ENCODE measurements around the gene ATG14. TPM values are rescaled to one million over a fixed set of nuclear protein-coding genes. Genes with fewer than 3 reads are reported as not detected.

The ATG14 gene
- total RNA-seq, 2 experiments from 2014 or later = 4.1 to 4.7 TPM

DNA sequence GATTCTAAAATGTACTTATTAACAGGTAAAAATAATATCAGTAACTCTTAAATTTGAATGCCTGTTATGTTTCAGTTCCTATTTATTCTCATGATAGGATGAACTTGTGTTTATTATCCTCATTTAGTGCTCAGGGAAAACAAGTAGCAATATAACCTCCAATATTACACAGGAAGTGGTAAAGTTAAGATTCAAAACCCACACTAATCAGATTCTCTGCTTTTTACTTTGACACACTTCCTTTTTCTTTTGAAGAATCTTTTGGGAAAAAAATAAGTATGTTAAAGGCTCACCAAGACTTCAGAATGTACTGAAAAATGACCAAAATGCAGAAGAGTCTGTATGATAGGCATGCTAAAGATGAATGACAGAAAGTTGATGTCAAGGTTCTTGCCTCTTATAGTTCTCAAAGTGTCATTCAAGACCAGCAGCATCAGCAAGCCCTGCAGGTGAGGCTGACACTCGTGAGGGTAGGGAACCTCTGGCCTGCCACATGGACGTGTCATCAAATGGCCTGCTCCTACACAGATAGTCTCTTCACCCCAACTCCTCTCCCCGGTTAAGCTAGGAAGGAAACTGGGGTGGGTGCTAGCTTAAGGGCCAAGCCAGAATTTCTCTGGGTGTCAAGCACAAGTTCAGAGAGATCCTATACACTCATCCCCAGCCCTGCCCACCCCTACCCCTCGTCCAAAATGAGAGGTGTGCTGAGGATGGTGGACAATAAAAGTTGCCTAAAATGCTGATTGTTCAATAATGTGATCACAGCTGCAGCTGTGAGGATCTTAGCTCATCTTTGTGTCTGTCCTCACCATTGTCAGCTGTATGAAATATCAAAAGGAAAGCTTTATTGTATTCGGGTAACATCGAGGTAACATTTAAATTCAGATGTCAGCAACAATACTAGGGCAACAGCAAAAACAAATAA lies 22.5 kb upstream of the ATG14 start:
- TF ChIP-seq, protein P1, sequence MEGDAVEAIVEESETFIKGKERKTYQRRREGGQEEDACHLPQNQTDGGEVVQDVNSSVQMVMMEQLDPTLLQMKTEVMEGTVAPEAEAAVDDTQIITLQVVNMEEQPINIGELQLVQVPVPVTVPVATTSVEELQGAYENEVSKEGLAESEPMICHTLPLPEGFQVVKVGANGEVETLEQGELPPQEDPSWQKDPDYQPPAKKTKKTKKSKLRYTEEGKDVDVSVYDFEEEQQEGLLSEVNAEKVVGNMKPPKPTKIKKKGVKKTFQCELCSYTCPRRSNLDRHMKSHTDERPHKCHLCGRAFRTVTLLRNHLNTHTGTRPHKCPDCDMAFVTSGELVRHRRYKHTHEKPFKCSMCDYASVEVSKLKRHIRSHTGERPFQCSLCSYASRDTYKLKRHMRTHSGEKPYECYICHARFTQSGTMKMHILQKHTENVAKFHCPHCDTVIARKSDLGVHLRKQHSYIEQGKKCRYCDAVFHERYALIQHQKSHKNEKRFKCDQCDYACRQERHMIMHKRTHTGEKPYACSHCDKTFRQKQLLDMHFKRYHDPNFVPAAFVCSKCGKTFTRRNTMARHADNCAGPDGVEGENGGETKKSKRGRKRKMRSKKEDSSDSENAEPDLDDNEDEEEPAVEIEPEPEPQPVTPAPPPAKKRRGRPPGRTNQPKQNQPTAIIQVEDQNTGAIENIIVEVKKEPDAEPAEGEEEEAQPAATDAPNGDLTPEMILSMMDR (conservative IDR thresholded peaks at IDR 0.05; ENCODE audit: low read length) = no peak
- no peak for TF ChIP-seq EZH2phosphoT487 (IDR thresholded peaks at IDR 0.05; ENCODE audit: borderline replicate concordance, low read depth, low read length)
- BruUV-seq (replicated peaks) = no TSS peak
- no peaks in the 10 kb centered on the region for H3K36me3 ChIP-seq (ENCODE audit: insufficient read depth, low read length)
- no peak overlapping the region for H3K27ac ChIP-seq (ENCODE audit: low read depth, low read length, poor library complexity, severe bottlenecking)
- no peak overlapping the region for H2AFZ ChIP-seq (ENCODE audit: low read length)
- H3K9me3 ChIP-seq (ENCODE audit: low read length) = no peaks in the 10 kb centered on the region
- ChIA-PET CTCF (ENCODE audit: unreplicated experiment) (no interaction called here), POLR2A (interaction anchor here (0.5 to 1.2 kb wide), 3 partner anchors 10 to 1731 kb away, joined by 3 to 4 read pairs (median 3); no protein-coding TSS in a partner anchor)
- no peak for DNase-seq (ENCODE audit: low spot score)
- no peak overlapping the region for H3K4me3 ChIP-seq (ENCODE audit: low read depth, low read length, poor library complexity, severe bottlenecking)
- no peaks in the 10 kb centered on the region for H3K79me2 ChIP-seq (ENCODE audit: insufficient read depth, low read depth, low read length)
- no peaks in the 10 kb centered on the region for H4K20me1 ChIP-seq (ENCODE audit: insufficient read depth, low read length)
- intact Hi-C loops (cut with micrococcal nuclease; ENCODE audit: unreplicated experiment) = no loop called here
- no peaks in the 10 kb centered on the region for H3K9me2 ChIP-seq (ENCODE audit: insufficient read depth, low read length)
- peaks cover 7% of the 10 kb centered on the region for H3K4me1 ChIP-seq (ENCODE audit: insufficient read depth, low read length, poor library complexity, severe bottlenecking)
- H3K4me2 ChIP-seq (ENCODE audit: low read length) = no peak overlapping the region

DNA sequence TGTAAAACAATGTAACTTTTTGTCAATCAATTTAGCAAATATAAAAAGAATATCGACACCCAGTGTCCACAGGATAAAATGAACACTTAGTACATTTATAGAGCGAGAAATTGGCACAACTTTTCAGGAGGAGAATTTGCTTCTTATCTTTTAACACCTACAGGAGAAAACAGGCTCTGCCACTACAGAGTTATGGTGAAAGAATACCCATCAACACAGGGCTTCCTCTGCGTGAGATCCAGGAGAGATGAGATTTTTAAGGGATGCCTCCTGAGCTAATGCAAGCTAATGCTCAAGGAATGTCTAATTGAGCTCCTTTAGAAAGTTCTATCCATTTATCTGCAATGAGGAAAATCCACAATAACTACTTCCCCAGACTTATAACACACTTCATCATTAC lies 21.0 kb upstream of the ATG14 start:
- BruUV-seq (replicated peaks) = no TSS peak
- Histone ChIP-seq H3K4me2 (ENCODE audit: low read length) (no peak overlapping the region), H3K79me2 (ENCODE audit: insufficient read depth, low read depth, low read length) (no peaks in the 10 kb centered on the region), H3K36me3 (ENCODE audit: insufficient read depth, low read length) (no peaks in the 10 kb centered on the region), H3K27ac (ENCODE audit: low read depth, low read length, poor library complexity, severe bottlenecking) (no peak overlapping the region), H3K9me2 (ENCODE audit: insufficient read depth, low read length) (no peaks in the 10 kb centered on the region), H2AFZ (ENCODE audit: low read length) (no peak overlapping the region), H3K4me3 (ENCODE audit: low read depth, low read length, poor library complexity, severe bottlenecking) (no peak overlapping the region), H3K4me1 (ENCODE audit: insufficient read depth, low read length, poor library complexity, severe bottlenecking) (peaks cover 7% of the 10 kb centered on the region), H4K20me1 (ENCODE audit: insufficient read depth, low read length) (no peaks in the 10 kb centered on the region), H3K9me3 (ENCODE audit: low read length) (no peaks in the 10 kb centered on the region)
- POLR2A ChIA-PET = interaction anchor here (0.6 kb wide), 2 partner anchors 107 to 292 kb away, joined by 3 to 5 read pairs; no protein-coding TSS in a partner anchor
- intact Hi-C loops (cut with micrococcal nuclease; ENCODE audit: unreplicated experiment) = no loop called here
- no peak for DNase-seq (ENCODE audit: low spot score)
- CTCF ChIA-PET (ENCODE audit: unreplicated experiment) = no interaction called here
- TF ChIP-seq EZH2phosphoT487 (IDR thresholded peaks at IDR 0.05; ENCODE audit: borderline replicate concordance, low read depth, low read length) = no peak
- TF ChIP-seq, protein P1 (conservative IDR thresholded peaks at IDR 0.05; ENCODE audit: low read length) = no peak

All from OCI-LY7 (cell line).